Measurements from ENCODE around the gene FARS2. TPM values are rescaled to one million over a fixed set of nuclear protein-coding genes. Genes with fewer than 3 reads are reported as not detected.

FARS2 gene
- total and polyA plus RNA-seq, 2 of the 13 experiments (the other 11 are each of a cell fraction or from before 2014, with no cell fraction given), result 15.4 to 26.0 TPM

GRCh38 chr6:5271926-5272325 lies 10.6 kb downstream of the FARS2 start:
- WGBS (ENCODE audit: low lambda C conversion rate), result 96% methylated on average over 6 of the region's 6 CpGs
- ChIA-PET POLR2A (no interaction called here), CTCF (ENCODE audit: low intra/inter-chr PET ratio, low total read pairs) (no interaction called here)
- H3K9ac ChIP-seq (ENCODE audit: insufficient read depth, low read depth, low read length), result no peak overlapping the region
- H3K9me3 ChIP-seq (ENCODE audit: low read length), result no peaks in the 10 kb centered on the region
- no peak overlapping the region for H3K27ac ChIP-seq (ENCODE audit: extremely low read length, insufficient read depth, low read length)
- H2AFZ ChIP-seq (ENCODE audit: low read length), result no peak overlapping the region
- H3K79me2 ChIP-seq (ENCODE audit: insufficient read depth, low read length), result peaks cover 16% of the 10 kb centered on the region
- BruUV-seq (replicated peaks), result no TSS peak
- intact Hi-C loops (cut with micrococcal nuclease; ENCODE audit: unreplicated experiment), result no loop called here
- no peaks in the 10 kb centered on the region for H4K20me1 ChIP-seq (ENCODE audit: insufficient read depth, low read length)
- ATAC-seq, result no peak
- no peak for DNase-seq (ENCODE audit: low spot score)
- in situ Hi-C loops (cut with HindIII; ENCODE audit: extremely low pct_ligation_motif_present, low pct_unique_long_range_greater_than_20kb), result no loop called here
- TF ChIP-seq ZNF589 (CRISPR knock-in tag; conservative IDR thresholded peaks at IDR 0.05), result no peak
- TF ChIP-seq, protein P1, sequence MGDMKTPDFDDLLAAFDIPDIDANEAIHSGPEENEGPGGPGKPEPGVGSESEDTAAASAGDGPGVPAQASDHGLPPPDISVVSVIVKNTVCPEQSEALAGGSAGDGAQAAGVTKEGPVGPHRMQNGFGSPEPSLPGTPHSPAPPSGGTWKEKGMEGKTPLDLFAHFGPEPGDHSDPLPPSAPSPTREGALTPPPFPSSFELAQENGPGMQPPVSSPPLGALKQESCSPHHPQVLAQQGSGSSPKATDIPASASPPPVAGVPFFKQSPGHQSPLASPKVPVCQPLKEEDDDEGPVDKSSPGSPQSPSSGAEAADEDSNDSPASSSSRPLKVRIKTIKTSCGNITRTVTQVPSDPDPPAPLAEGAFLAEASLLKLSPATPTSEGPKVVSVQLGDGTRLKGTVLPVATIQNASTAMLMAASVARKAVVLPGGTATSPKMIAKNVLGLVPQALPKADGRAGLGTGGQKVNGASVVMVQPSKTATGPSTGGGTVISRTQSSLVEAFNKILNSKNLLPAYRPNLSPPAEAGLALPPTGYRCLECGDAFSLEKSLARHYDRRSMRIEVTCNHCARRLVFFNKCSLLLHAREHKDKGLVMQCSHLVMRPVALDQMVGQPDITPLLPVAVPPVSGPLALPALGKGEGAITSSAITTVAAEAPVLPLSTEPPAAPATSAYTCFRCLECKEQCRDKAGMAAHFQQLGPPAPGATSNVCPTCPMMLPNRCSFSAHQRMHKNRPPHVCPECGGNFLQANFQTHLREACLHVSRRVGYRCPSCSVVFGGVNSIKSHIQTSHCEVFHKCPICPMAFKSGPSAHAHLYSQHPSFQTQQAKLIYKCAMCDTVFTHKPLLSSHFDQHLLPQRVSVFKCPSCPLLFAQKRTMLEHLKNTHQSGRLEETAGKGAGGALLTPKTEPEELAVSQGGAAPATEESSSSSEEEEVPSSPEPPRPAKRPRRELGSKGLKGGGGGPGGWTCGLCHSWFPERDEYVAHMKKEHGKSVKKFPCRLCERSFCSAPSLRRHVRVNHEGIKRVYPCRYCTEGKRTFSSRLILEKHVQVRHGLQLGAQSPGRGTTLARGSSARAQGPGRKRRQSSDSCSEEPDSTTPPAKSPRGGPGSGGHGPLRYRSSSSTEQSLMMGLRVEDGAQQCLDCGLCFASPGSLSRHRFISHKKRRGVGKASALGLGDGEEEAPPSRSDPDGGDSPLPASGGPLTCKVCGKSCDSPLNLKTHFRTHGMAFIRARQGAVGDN (CRISPR knock-in tag; IDR thresholded peaks at IDR 0.05), result no peak
- TF ChIP-seq, protein P2, sequence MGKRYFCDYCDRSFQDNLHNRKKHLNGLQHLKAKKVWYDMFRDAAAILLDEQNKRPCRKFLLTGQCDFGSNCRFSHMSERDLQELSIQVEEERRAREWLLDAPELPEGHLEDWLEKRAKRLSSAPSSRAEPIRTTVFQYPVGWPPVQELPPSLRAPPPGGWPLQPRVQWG (CRISPR knock-in tag; IDR thresholded peaks at IDR 0.05; ENCODE audit: borderline replicate concordance, low read depth), result no peak
- no peak for TF ChIP-seq PRDM4 (CRISPR knock-in tag; IDR thresholded peaks at IDR 0.05; ENCODE audit: borderline replicate concordance)
- TF ChIP-seq ZNF496 (CRISPR knock-in tag; IDR thresholded peaks at IDR 0.05; ENCODE audit: insufficient replicate concordance), result no peak
- TF ChIP-seq, protein P3, sequence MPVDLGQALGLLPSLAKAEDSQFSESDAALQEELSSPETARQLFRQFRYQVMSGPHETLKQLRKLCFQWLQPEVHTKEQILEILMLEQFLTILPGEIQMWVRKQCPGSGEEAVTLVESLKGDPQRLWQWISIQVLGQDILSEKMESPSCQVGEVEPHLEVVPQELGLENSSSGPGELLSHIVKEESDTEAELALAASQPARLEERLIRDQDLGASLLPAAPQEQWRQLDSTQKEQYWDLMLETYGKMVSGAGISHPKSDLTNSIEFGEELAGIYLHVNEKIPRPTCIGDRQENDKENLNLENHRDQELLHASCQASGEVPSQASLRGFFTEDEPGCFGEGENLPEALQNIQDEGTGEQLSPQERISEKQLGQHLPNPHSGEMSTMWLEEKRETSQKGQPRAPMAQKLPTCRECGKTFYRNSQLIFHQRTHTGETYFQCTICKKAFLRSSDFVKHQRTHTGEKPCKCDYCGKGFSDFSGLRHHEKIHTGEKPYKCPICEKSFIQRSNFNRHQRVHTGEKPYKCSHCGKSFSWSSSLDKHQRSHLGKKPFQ (CRISPR knock-in tag; IDR thresholded peaks at IDR 0.05; ENCODE audit: insufficient replicate concordance), result no peak
- TF ChIP-seq NONO (IDR thresholded peaks at IDR 0.05), result no peak
- TF ChIP-seq NONO (CRISPR knock-in tag; conservative IDR thresholded peaks at IDR 0.05), result no peak
- TF ChIP-seq RFX5 (IDR thresholded peaks at IDR 0.05; ENCODE audit: low read depth, low read length), result no peak
- no peak for TF ChIP-seq ISX (CRISPR knock-in tag; conservative IDR thresholded peaks at IDR 0.05)
- H3K36me3 ChIP-seq (replicated peaks in 1 of 2; ENCODE audit: control insufficient read depth in 1 of 2, insufficient read depth in 2 of 2, low read length in 2 of 2), result no peaks in the 10 kb centered on the region
- H3K4me3 ChIP-seq (replicated peaks in 1 of 3; ENCODE audit: insufficient read depth in 1 of 3, low read depth in 2 of 3, low read length in 3 of 3), result no peak overlapping the region
- H3K4me1 ChIP-seq (ENCODE audit: insufficient read depth, low read length), result no peaks in the 10 kb centered on the region
- FAIRE-seq, result peak; percentile 36
- H3K4me2 ChIP-seq (ENCODE audit: low read depth, low read length), result no peak overlapping the region
- H3K27me3 ChIP-seq (ENCODE audit: control insufficient read depth in 1 of 2, insufficient read depth in 2 of 2, low read length in 2 of 2), result no peaks in the 10 kb centered on the region

Data from HepG2 (cell line).